ENCODE data around the gene NDOR1. TPM values are rescaled to one million over a fixed set of nuclear protein-coding genes. Genes with fewer than 3 reads are reported as not detected.
A peak's percentile ranks its signal among the peaks of the same experiment; 100 is the strongest.

Gene NDOR1
- polyA plus RNA-seq, 2 of the 4 experiments (the other 2 are of a cell fraction), result 5.6 to 19.5 TPM

GRCh38 chr9:137174722-137175293 is 30.7 kb upstream of the NDOR1 start (continued):
- TF ChIP-seq EHMT2 (IDR thresholded peaks at IDR 0.05; ENCODE audit: low read depth), result no peak
- no peak for TF ChIP-seq CHD4 (IDR thresholded peaks at IDR 0.05; ENCODE audit: borderline replicate concordance)
- no peak for TF ChIP-seq RNF2 (IDR thresholded peaks at IDR 0.05; ENCODE audit: borderline replicate concordance, low read depth)
- TF ChIP-seq, protein P1, sequence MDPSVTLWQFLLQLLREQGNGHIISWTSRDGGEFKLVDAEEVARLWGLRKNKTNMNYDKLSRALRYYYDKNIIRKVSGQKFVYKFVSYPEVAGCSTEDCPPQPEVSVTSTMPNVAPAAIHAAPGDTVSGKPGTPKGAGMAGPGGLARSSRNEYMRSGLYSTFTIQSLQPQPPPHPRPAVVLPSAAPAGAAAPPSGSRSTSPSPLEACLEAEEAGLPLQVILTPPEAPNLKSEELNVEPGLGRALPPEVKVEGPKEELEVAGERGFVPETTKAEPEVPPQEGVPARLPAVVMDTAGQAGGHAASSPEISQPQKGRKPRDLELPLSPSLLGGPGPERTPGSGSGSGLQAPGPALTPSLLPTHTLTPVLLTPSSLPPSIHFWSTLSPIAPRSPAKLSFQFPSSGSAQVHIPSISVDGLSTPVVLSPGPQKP (IDR thresholded peaks at IDR 0.05; ENCODE audit: low read depth, low read length), result no peak
- no peak for TF ChIP-seq MAZ (IDR thresholded peaks at IDR 0.05; ENCODE audit: borderline replicate concordance, low read depth, low read length)

- Histone ChIP-seq H3K4me3 (no peak overlapping the region), H3K4me2 (no peak overlapping the region), H3K9me3 (no peaks in the 10 kb centered on the region), H3K27ac (no peak overlapping the region), H3K4me1 (no peaks in the 10 kb centered on the region)
- TF ChIP-seq FOSB (CRISPR knock-in tag; IDR thresholded peaks at IDR 0.05) (no peak), SREBF2 (IDR thresholded peaks at IDR 0.05) (no peak), MAZ (IDR thresholded peaks at IDR 0.05; ENCODE audit: borderline replicate concordance, low read depth, low read length) (no peak)
- WGBS (ENCODE audit: missing lambda C conversion rate), result 87% methylated on average over 16 of the region's 33 CpGs
- FAIRE-seq (no peak), ATAC-seq (no peak), DNase-seq (ENCODE audit: low read depth in 1 of 2, low spot score in 1 of 2) (no peak)
- ChIA-PET POLR2A (interaction anchor here (0.6 to 1.4 kb wide), 2 partner anchors 12 to 109 kb away, joined by 3 read pairs; no protein-coding TSS in a partner anchor), CTCF (interaction anchor here (0.9 to 16.5 kb wide), 9 partner anchors 10 to 62 kb away, joined by 3 to 156 read pairs (median 13); partner anchors contain the start of genes ANAPC2, RNF224 and SSNA1)
These were observed 30.0 kb upstream of the NDOR1 start for GRCh38 chr9:137175345-137175961.

DNA sequence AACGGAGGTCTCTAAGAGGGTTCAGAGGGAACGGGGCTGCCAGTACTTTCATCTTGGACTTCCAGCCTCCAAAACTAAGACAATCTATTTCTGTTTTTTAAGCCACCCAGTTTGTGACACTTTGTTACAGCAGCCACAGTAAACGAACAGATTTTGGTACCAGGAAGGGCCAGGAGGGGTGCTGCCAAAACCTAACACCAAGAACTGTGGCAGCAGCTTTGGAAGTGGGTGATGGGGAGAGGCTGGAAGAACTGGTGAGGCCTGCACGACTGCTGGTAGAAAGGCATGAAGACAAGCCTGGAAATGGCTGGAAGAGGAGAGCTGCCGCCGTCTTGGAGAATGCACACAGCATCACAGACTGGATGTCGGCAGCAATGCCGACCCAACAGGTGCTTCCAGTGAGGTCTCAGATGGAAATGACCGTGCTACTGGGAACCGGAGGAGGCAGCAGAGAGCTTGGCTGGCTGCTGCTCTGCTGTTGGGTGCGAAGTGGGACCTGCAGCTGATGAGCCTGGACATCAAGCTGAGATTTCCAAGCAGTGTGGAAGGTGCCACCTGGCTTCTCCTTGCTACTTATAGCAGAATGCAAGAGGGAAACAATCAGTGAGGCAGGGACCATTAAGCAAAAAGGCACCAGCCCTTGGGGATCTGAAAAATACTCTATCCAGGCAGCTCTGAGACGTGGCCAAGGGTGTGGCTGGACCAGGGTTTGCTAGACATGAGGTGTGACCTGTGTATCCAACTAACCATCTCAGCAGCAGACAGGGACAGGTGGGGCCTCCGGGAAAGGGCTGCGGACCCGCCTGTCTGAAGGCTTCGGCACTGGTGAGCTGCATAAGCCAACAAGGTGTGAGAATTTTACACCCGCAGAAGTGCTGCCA is 29.0 kb upstream of the NDOR1 start:
- no peaks in the 10 kb centered on the region for H3K9me3 ChIP-seq
- H3K27ac ChIP-seq, result no peak overlapping the region
- 46% methylated on average over 17 of the region's 17 CpGs for WGBS (ENCODE audit: missing lambda C conversion rate)
- peak; percentile 73 to 91 for DNase-seq (ENCODE audit: low read depth in 1 of 2, low spot score in 1 of 2)
- TF ChIP-seq MAX (IDR thresholded peaks at IDR 0.05) (peak; percentile 42; the same call in 1 of the 2 replicates), POLR2AphosphoS2 (conservative IDR thresholded peaks at IDR 0.05; ENCODE audit: low read length) (no peak), CBX2 (IDR thresholded peaks at IDR 0.05; ENCODE audit: borderline replicate concordance, low read depth) (no peak), CTCF (IDR thresholded peaks at IDR 0.05) (peak; percentile 54), RAD21 (conservative IDR thresholded peaks at IDR 0.05 in 1 of 2, IDR thresholded peaks at IDR 0.05 in 1 of 2) (peak; percentile 24 to 48; a peak in 2 of 5 replicates)
- no peak overlapping the region for H3K4me3 ChIP-seq
- no peak overlapping the region for H3K4me2 ChIP-seq
- FAIRE-seq, result peak; percentile 93
- H3K4me1 ChIP-seq, result no peaks in the 10 kb centered on the region
- CTCF ChIA-PET, result interaction anchor here (0.7 to 16.5 kb wide), 25 partner anchors 12 to 109 kb away, joined by 3 to 156 read pairs (median 4); partner anchors contain the start of genes ANAPC2, RNF224 and SSNA1
- POLR2A ChIA-PET, result interaction anchor here (0.7 to 1.4 kb wide), 9 partner anchors 9 to 64 kb away, joined by 3 to 15 read pairs (median 4); partner anchors contain the start of genes SSNA1, TPRN and TUBB4B
- ATAC-seq, result peak; percentile 78 to 85
